H1 (cell line): ENCODE results near the gene COX14. TPM values are rescaled to one million over a fixed set of nuclear protein-coding genes. Genes with fewer than 3 reads are reported as not detected.

Source experiments
- BRCA1 ChIP-seq: IDR thresholded peaks from 2 replicates; pipeline ENCODE4 v1.6.1; 2012; ENCODE audit warnings: low read depth, low read length, improper control_type of control experiment
- polyA plus RNA-seq, 7 experiments: library from polyadenylated mRNA; depleted of rRNA in 3 of 7; stranded (reverse) in 5 of 7; unstranded in 2 of 7; fragments of >200 nt in 5 of 7; fragments of 200-250 nt in 2 of 7; gene quantifications; 1 replicate in 5 of 7; 2 replicates in 1 of 7; 4 replicates in 1 of 7; pipeline versions ENCODE4 v1.2.1 to v1.2.3, GENCODE V29; 2011 to 2013; ENCODE audit warnings: missing spikeins in 2 of 7, mixed read lengths in 2 of 7
- total RNA-seq: library from RNA; stranded (reverse); fragmentation: NEBNext Ultra II Directional; extraction: Animal tissue kit (Norgen Biotek cat#: 25700); gene quantifications from 2 replicates; pipeline ENCODE4 v1.2.1, GENCODE V29; 2021
- TF ChIP-seq, protein P1 (sequence below): fragments of 300-600 bp; sonication (generic); IDR thresholded peaks from 2 replicates; pipeline ENCODE4 v1.7.1; 2012; ENCODE audit warnings: low read length, moderate library complexity, mild to moderate bottlenecking, inconsistent platforms; ENCODE audit not compliant: insufficient replicate concordance

COX14 gene
- total and polyA plus RNA-seq, 2 of the 8 experiments (the other 6 are each of a cell fraction or from before 2014, with no cell fraction given): 40.1 to 102 TPM

DNA sequence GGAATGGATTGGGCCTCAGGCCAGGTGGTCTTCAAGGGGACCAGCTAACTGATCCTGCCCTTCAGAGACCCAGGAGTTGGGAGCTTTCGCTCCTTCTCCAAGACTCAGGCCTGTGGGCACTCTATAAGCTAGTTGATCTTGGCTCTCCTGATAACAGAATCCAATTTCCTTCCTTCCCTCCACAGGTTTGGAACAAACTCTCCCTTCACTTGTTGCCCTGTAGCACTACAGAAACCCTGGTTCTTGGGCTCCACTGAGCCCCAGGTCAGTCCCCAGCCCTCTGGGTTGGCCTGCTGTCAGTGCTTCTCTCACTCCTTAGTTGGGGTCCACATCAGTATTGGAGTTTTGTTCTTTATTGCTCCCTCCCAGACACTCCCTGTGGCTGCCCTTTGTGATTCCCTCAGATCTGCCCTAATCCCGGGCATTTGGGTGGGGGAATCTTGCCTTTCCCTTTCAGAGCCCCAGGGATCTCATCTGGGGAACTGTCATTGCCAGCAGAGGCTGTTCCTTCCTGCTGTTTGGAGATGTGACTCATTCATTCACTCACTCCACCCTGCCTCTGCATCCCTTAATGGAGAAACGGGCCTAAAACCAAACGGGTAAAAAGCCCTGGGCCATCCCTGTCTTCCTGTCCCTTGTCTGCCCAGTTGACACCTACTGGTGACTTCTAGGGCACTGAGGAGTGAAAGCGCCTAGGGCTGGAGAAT, 12.6 kb upstream of the COX14 start (continued):
- TF ChIP-seq BRCA1: no peak
- TF ChIP-seq, protein P1, sequence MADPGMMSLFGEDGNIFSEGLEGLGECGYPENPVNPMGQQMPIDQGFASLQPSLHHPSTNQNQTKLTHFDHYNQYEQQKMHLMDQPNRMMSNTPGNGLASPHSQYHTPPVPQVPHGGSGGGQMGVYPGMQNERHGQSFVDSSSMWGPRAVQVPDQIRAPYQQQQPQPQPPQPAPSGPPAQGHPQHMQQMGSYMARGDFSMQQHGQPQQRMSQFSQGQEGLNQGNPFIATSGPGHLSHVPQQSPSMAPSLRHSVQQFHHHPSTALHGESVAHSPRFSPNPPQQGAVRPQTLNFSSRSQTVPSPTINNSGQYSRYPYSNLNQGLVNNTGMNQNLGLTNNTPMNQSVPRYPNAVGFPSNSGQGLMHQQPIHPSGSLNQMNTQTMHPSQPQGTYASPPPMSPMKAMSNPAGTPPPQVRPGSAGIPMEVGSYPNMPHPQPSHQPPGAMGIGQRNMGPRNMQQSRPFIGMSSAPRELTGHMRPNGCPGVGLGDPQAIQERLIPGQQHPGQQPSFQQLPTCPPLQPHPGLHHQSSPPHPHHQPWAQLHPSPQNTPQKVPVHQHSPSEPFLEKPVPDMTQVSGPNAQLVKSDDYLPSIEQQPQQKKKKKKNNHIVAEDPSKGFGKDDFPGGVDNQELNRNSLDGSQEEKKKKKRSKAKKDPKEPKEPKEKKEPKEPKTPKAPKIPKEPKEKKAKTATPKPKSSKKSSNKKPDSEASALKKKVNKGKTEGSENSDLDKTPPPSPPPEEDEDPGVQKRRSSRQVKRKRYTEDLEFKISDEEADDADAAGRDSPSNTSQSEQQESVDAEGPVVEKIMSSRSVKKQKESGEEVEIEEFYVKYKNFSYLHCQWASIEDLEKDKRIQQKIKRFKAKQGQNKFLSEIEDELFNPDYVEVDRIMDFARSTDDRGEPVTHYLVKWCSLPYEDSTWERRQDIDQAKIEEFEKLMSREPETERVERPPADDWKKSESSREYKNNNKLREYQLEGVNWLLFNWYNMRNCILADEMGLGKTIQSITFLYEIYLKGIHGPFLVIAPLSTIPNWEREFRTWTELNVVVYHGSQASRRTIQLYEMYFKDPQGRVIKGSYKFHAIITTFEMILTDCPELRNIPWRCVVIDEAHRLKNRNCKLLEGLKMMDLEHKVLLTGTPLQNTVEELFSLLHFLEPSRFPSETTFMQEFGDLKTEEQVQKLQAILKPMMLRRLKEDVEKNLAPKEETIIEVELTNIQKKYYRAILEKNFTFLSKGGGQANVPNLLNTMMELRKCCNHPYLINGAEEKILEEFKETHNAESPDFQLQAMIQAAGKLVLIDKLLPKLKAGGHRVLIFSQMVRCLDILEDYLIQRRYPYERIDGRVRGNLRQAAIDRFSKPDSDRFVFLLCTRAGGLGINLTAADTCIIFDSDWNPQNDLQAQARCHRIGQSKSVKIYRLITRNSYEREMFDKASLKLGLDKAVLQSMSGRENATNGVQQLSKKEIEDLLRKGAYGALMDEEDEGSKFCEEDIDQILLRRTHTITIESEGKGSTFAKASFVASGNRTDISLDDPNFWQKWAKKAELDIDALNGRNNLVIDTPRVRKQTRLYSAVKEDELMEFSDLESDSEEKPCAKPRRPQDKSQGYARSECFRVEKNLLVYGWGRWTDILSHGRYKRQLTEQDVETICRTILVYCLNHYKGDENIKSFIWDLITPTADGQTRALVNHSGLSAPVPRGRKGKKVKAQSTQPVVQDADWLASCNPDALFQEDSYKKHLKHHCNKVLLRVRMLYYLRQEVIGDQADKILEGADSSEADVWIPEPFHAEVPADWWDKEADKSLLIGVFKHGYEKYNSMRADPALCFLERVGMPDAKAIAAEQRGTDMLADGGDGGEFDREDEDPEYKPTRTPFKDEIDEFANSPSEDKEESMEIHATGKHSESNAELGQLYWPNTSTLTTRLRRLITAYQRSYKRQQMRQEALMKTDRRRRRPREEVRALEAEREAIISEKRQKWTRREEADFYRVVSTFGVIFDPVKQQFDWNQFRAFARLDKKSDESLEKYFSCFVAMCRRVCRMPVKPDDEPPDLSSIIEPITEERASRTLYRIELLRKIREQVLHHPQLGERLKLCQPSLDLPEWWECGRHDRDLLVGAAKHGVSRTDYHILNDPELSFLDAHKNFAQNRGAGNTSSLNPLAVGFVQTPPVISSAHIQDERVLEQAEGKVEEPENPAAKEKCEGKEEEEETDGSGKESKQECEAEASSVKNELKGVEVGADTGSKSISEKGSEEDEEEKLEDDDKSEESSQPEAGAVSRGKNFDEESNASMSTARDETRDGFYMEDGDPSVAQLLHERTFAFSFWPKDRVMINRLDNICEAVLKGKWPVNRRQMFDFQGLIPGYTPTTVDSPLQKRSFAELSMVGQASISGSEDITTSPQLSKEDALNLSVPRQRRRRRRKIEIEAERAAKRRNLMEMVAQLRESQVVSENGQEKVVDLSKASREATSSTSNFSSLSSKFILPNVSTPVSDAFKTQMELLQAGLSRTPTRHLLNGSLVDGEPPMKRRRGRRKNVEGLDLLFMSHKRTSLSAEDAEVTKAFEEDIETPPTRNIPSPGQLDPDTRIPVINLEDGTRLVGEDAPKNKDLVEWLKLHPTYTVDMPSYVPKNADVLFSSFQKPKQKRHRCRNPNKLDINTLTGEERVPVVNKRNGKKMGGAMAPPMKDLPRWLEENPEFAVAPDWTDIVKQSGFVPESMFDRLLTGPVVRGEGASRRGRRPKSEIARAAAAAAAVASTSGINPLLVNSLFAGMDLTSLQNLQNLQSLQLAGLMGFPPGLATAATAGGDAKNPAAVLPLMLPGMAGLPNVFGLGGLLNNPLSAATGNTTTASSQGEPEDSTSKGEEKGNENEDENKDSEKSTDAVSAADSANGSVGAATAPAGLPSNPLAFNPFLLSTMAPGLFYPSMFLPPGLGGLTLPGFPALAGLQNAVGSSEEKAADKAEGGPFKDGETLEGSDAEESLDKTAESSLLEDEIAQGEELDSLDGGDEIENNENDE: no peak
